Astrocyte (in vitro differentiated cells and primary cell): Measurements from ENCODE around the gene KLHL26. TPM values are rescaled to one million over a fixed set of nuclear protein-coding genes. Genes with fewer than 3 reads are reported as not detected.

Source experiments
- DNase-seq: peaks from one replicate; pipeline ENCODE4 v3.0.0-alpha.2; 2010; ENCODE audit warnings: low read depth
- FAIRE-seq: peaks from 2 replicates; lab custom pipeline; 2011; peaks lifted over from hg19 to GRCh38; lab: Jason Lieb, UNC
- H2AFZ ChIP-seq: 2 replicates; pipeline ENCODE4 v1.6.0; 2012; ENCODE audit warnings: low read depth, low read length, inconsistent platforms
- H3K27ac ChIP-seq: 2 replicates; pipeline ENCODE4 v1.5.1; 2011; ENCODE audit warnings: low read depth, low read length, inconsistent platforms
- H3K27me3 ChIP-seq: 2 replicates; pipeline ENCODE4 v1.6.0; 2011; ENCODE audit warnings: low read length, inconsistent platforms; ENCODE audit not compliant: insufficient read depth
- H3K36me3 ChIP-seq: 2 replicates; pipeline ENCODE4 v1.5.1; 2011; ENCODE audit warnings: low read length, inconsistent platforms; ENCODE audit not compliant: insufficient read depth
- H3K4me1 ChIP-seq: 2 replicates; pipeline ENCODE4 v1.5.1; 2011; ENCODE audit warnings: low read length, inconsistent platforms; ENCODE audit not compliant: insufficient read depth
- H3K4me2 ChIP-seq: 2 replicates; pipeline ENCODE4 v1.6.0; 2012; ENCODE audit warnings: low read length, inconsistent platforms
- H3K4me3 ChIP-seq: 2 replicates; pipeline ENCODE4 v1.5.1; 2011; ENCODE audit warnings: low read depth, mild to moderate bottlenecking, low read length, inconsistent platforms; ENCODE audit not compliant: insufficient read depth
- H3K79me2 ChIP-seq: 2 replicates; pipeline ENCODE4 v1.6.0; 2012; ENCODE audit warnings: mild to moderate bottlenecking, low read length, inconsistent platforms; ENCODE audit not compliant: insufficient read depth
- H3K9ac ChIP-seq: 2 replicates; pipeline ENCODE4 v1.6.0; 2012; ENCODE audit warnings: mild to moderate bottlenecking, low read length, inconsistent platforms
- H3K9me3 ChIP-seq: 2 replicates; pipeline ENCODE4 v1.5.1; 2012; ENCODE audit warnings: low read depth, mild to moderate bottlenecking, low read length, inconsistent platforms; ENCODE audit not compliant: insufficient read depth
- H4K20me1 ChIP-seq: 2 replicates; pipeline ENCODE4 v1.6.0; 2012; ENCODE audit warnings: low read length, inconsistent platforms; ENCODE audit not compliant: insufficient read depth
- H3K27ac Mint-ChIP-seq: one replicate; pipeline ENCODE4 v1.8.0; 2021; ENCODE audit warnings: mild to moderate bottlenecking, mixed read lengths; ENCODE audit not compliant: unreplicated experiment
- H3K27me3 Mint-ChIP-seq: one replicate; pipeline ENCODE4 v1.8.0; 2021; ENCODE audit warnings: low read depth, mixed read lengths; ENCODE audit not compliant: unreplicated experiment
- H3K36me3 Mint-ChIP-seq: one replicate; pipeline ENCODE4 v1.8.0; 2021; ENCODE audit warnings: low read depth, mixed read lengths; ENCODE audit not compliant: unreplicated experiment
- H3K4me1 Mint-ChIP-seq: one replicate; pipeline ENCODE4 v1.8.0; 2021; ENCODE audit warnings: low read depth, mixed read lengths; ENCODE audit not compliant: unreplicated experiment
- H3K4me3 Mint-ChIP-seq: one replicate; pipeline ENCODE4 v1.8.0; 2021; ENCODE audit warnings: mild to moderate bottlenecking, moderate library complexity, mixed read lengths; ENCODE audit not compliant: unreplicated experiment
- H3K9me3 Mint-ChIP-seq: one replicate; pipeline ENCODE4 v1.8.0; 2021; ENCODE audit warnings: mild to moderate bottlenecking, mixed read lengths; ENCODE audit not compliant: unreplicated experiment
- EZH2 ChIP-seq: IDR thresholded peaks from 2 replicates; pipeline ENCODE4 v1.6.1; 2012; ENCODE audit warnings: mild to moderate bottlenecking, low read length, inconsistent platforms; ENCODE audit not compliant: insufficient read depth
- total RNA-seq: library from RNA; stranded (reverse); gene quantifications from 2 replicates; pipeline ENCODE4 v1.2.1, GENCODE V29; 2021
- TF ChIP-seq, protein P1 (sequence below): IDR thresholded peaks from 2 replicates; pipeline ENCODE4 v1.5.1; 2011; ENCODE audit warnings: low read depth, mild to moderate bottlenecking, inconsistent platforms, low read length, moderate library complexity; ENCODE audit not compliant: insufficient read depth

Gene KLHL26
- total RNA-seq, 1 donor from 2014 or later, result 4.4 TPM

- DNase-seq (peak; percentile 91), FAIRE-seq (no peak)
- Histone ChIP-seq H3K4me3 (no peak overlapping the region), H3K79me2 (no peaks in the 10 kb centered on the region), H3K9me3 (no peaks in the 10 kb centered on the region), H3K4me1 (peaks cover 37% of the 10 kb centered on the region), H3K36me3 (no peaks in the 10 kb centered on the region), H3K4me2 (peak overlapping the region; percentile 53), H2AFZ (no peak overlapping the region), H3K9ac (peak overlapping the region; percentile 58), H3K27ac (no peak overlapping the region), H4K20me1 (peaks cover 7% of the 10 kb centered on the region), H3K27me3 (no peaks in the 10 kb centered on the region)
- H3K4me1 Mint-ChIP-seq, result peaks cover 29% of the 10 kb centered on the region
- TF ChIP-seq EZH2, result no peak
- TF ChIP-seq, protein P1, sequence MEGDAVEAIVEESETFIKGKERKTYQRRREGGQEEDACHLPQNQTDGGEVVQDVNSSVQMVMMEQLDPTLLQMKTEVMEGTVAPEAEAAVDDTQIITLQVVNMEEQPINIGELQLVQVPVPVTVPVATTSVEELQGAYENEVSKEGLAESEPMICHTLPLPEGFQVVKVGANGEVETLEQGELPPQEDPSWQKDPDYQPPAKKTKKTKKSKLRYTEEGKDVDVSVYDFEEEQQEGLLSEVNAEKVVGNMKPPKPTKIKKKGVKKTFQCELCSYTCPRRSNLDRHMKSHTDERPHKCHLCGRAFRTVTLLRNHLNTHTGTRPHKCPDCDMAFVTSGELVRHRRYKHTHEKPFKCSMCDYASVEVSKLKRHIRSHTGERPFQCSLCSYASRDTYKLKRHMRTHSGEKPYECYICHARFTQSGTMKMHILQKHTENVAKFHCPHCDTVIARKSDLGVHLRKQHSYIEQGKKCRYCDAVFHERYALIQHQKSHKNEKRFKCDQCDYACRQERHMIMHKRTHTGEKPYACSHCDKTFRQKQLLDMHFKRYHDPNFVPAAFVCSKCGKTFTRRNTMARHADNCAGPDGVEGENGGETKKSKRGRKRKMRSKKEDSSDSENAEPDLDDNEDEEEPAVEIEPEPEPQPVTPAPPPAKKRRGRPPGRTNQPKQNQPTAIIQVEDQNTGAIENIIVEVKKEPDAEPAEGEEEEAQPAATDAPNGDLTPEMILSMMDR, result no peak
- H3K36me3 Mint-ChIP-seq, result no peaks in the 10 kb centered on the region
- H3K9me3 Mint-ChIP-seq, result no peaks in the 10 kb centered on the region
- peaks cover 2% of the 10 kb centered on the region for H3K27me3 Mint-ChIP-seq
- no peak overlapping the region for H3K4me3 Mint-ChIP-seq
- H3K27ac Mint-ChIP-seq, result peak overlapping the region; percentile 60
These were observed 20.9 kb downstream of the KLHL26 start for GRCh38 chr19:18657590-18658365.

- H3K9ac ChIP-seq, result peak overlapping the region; percentile 55
- no peaks in the 10 kb centered on the region for H3K9me3 ChIP-seq
- no peak overlapping the region for H3K4me3 Mint-ChIP-seq
- FAIRE-seq (no peak), DNase-seq (no peak)
- no peaks in the 10 kb centered on the region for H3K79me2 ChIP-seq
- H3K4me2 ChIP-seq, result peak overlapping the region; percentile 20
- H4K20me1 ChIP-seq, result peaks cover 7% of the 10 kb centered on the region
- no peak overlapping the region for H3K4me3 ChIP-seq
- H3K9me3 Mint-ChIP-seq, result no peaks in the 10 kb centered on the region
- no peak overlapping the region for H2AFZ ChIP-seq
- no peak for TF ChIP-seq EZH2
- TF ChIP-seq, protein P1, result no peak
- no peaks in the 10 kb centered on the region for H3K36me3 Mint-ChIP-seq
- no peaks in the 10 kb centered on the region for H3K36me3 ChIP-seq
- no peak overlapping the region for H3K27ac ChIP-seq
- peak overlapping the region; percentile 59 for H3K27ac Mint-ChIP-seq
- H3K4me1 Mint-ChIP-seq, result peaks cover 34% of the 10 kb centered on the region
- no peaks in the 10 kb centered on the region for H3K27me3 ChIP-seq
- peaks cover 2% of the 10 kb centered on the region for H3K27me3 Mint-ChIP-seq
- H3K4me1 ChIP-seq, result peaks cover 41% of the 10 kb centered on the region
These were observed 21.6 kb downstream of the KLHL26 start for GRCh38 chr19:18658366-18658855.
